Activated naive CD8-positive, alpha-beta T cell treated with anti-CD3 and anti-CD28 coated beads for 36 hours (primary cell): ENCODE measurements around the gene ENDOV. TPM values are rescaled to one million over a fixed set of nuclear protein-coding genes. Genes with fewer than 3 reads are reported as not detected.
A peak's percentile ranks its signal among the peaks of the same experiment; 100 is the strongest.

Experiments
- DNase-seq: peaks from one replicate; pipeline ENCODE4 v3.0.0; 2021
- H3K27ac Mint-ChIP-seq: one replicate; pipeline ENCODE4 v1.8.0; 2022; ENCODE audit warnings: mild to moderate bottlenecking, moderate library complexity, mixed read lengths
- H3K27me3 Mint-ChIP-seq: one replicate; pipeline ENCODE4 v1.8.0; 2022; ENCODE audit warnings: mild to moderate bottlenecking, mixed read lengths
- H3K36me3 Mint-ChIP-seq: one replicate; pipeline ENCODE4 v1.8.0; 2021; ENCODE audit warnings: mild to moderate bottlenecking, mixed read lengths
- H3K4me1 Mint-ChIP-seq: one replicate; pipeline ENCODE4 v1.8.0; 2021; ENCODE audit warnings: mixed read lengths
- H3K4me3 Mint-ChIP-seq: one replicate; pipeline ENCODE4 v1.8.0; 2022; ENCODE audit warnings: mild to moderate bottlenecking, moderate library complexity, mixed read lengths
- H3K9me3 Mint-ChIP-seq: one replicate; pipeline ENCODE4 v1.8.0; 2022; ENCODE audit warnings: mixed read lengths
- total RNA-seq, 2 experiments: library from RNA; stranded (reverse); gene quantifications; one replicate each; pipeline ENCODE4 v1.2.3, GENCODE V29; 2021

The ENDOV gene
- total RNA-seq, 2 experiments from 2014 or later, result 11.7 to 13.8 TPM

- Mint-ChIP-seq H3K4me3 (peak overlapping the region; percentile 98), H3K27ac (peak overlapping the region; percentile 100), H3K36me3 (peaks cover 8% of the 10 kb centered on the region), H3K9me3 (no peaks in the 10 kb centered on the region), H3K27me3 (peaks cover 16% of the 10 kb centered on the region), H3K4me1 (peaks cover 23% of the 10 kb centered on the region)
- peak; percentile 99 for DNase-seq
These were observed 39.8 kb downstream of the ENDOV start for GRCh38 chr17:80454557-80455335.

- peak overlapping the region; percentile 92 for H3K4me3 Mint-ChIP-seq
- H3K36me3 Mint-ChIP-seq, result peaks cover 8% of the 10 kb centered on the region
- peak; percentile 60 for DNase-seq
- peaks cover 16% of the 10 kb centered on the region for H3K27me3 Mint-ChIP-seq
- no peaks in the 10 kb centered on the region for H3K9me3 Mint-ChIP-seq
- H3K4me1 Mint-ChIP-seq, result peaks cover 23% of the 10 kb centered on the region
- H3K27ac Mint-ChIP-seq, result peak overlapping the region; percentile 98
These were observed 40.4 kb downstream of the ENDOV start for GRCh38 chr17:80455336-80455710.

GRCh38 chr17:80455784-80456183 lies 40.8 kb downstream of the ENDOV start:
- peak overlapping the region; percentile 92 for H3K4me3 Mint-ChIP-seq
- DNase-seq, result no peak
- H3K27me3 Mint-ChIP-seq, result peaks cover 17% of the 10 kb centered on the region
- peak overlapping the region; percentile 98 for H3K27ac Mint-ChIP-seq
- peaks cover 23% of the 10 kb centered on the region for H3K4me1 Mint-ChIP-seq
- H3K9me3 Mint-ChIP-seq, result no peaks in the 10 kb centered on the region
- peaks cover 8% of the 10 kb centered on the region for H3K36me3 Mint-ChIP-seq

- DNase-seq, result no peak
- no peak overlapping the region for H3K27ac Mint-ChIP-seq
- H3K27me3 Mint-ChIP-seq, result peaks cover 21% of the 10 kb centered on the region
- peaks cover 23% of the 10 kb centered on the region for H3K4me1 Mint-ChIP-seq
- no peak overlapping the region for H3K4me3 Mint-ChIP-seq
- no peaks in the 10 kb centered on the region for H3K9me3 Mint-ChIP-seq
- peaks cover 8% of the 10 kb centered on the region for H3K36me3 Mint-ChIP-seq
These were observed 41.7 kb downstream of the ENDOV start for GRCh38 chr17:80456465-80457235.

- H3K4me3 Mint-ChIP-seq, result no peak overlapping the region
- peaks cover 23% of the 10 kb centered on the region for H3K4me1 Mint-ChIP-seq
- H3K9me3 Mint-ChIP-seq, result no peaks in the 10 kb centered on the region
- peaks cover 22% of the 10 kb centered on the region for H3K27me3 Mint-ChIP-seq
- no peak overlapping the region for H3K27ac Mint-ChIP-seq
- DNase-seq, result no peak
- peaks cover 8% of the 10 kb centered on the region for H3K36me3 Mint-ChIP-seq
These were observed 42.4 kb downstream of the ENDOV start for GRCh38 chr17:80457236-80457856.

GRCh38 chr17:80458016-80458415 lies 43.0 kb downstream of the ENDOV start:
- H3K4me1 Mint-ChIP-seq, result peaks cover 22% of the 10 kb centered on the region
- peaks cover 26% of the 10 kb centered on the region for H3K27me3 Mint-ChIP-seq
- no peak overlapping the region for H3K4me3 Mint-ChIP-seq
- DNase-seq, result no peak
- H3K27ac Mint-ChIP-seq, result no peak overlapping the region
- no peaks in the 10 kb centered on the region for H3K9me3 Mint-ChIP-seq
- peaks cover 8% of the 10 kb centered on the region for H3K36me3 Mint-ChIP-seq

GRCh38 chr17:80459234-80459633 lies 44.3 kb downstream of the ENDOV start:
- Mint-ChIP-seq H3K36me3 (no peaks in the 10 kb centered on the region), H3K4me1 (peaks cover 14% of the 10 kb centered on the region), H3K9me3 (no peaks in the 10 kb centered on the region), H3K27ac (no peak overlapping the region), H3K4me3 (no peak overlapping the region), H3K27me3 (peaks cover 26% of the 10 kb centered on the region)
- DNase-seq, result no peak

- Mint-ChIP-seq H3K27me3 (peaks cover 35% of the 10 kb centered on the region), H3K9me3 (no peaks in the 10 kb centered on the region), H3K4me1 (peaks cover 12% of the 10 kb centered on the region), H3K36me3 (no peaks in the 10 kb centered on the region), H3K27ac (no peak overlapping the region), H3K4me3 (no peak overlapping the region)
- DNase-seq, result no peak
These were observed 45.5 kb downstream of the ENDOV start for GRCh38 chr17:80460429-80460834.

GRCh38 chr17:80461528-80462160 lies 46.7 kb downstream of the ENDOV start:
- H3K4me1 Mint-ChIP-seq, result peaks cover 6% of the 10 kb centered on the region
- DNase-seq, result no peak
- no peaks in the 10 kb centered on the region for H3K36me3 Mint-ChIP-seq
- H3K27ac Mint-ChIP-seq, result no peak overlapping the region
- peaks cover 43% of the 10 kb centered on the region for H3K27me3 Mint-ChIP-seq
- H3K9me3 Mint-ChIP-seq, result no peaks in the 10 kb centered on the region
- no peak overlapping the region for H3K4me3 Mint-ChIP-seq

GRCh38 chr17:80463784-80464400 lies 48.9 kb downstream of the ENDOV start:
- Mint-ChIP-seq H3K27ac (no peak overlapping the region), H3K27me3 (peaks cover 51% of the 10 kb centered on the region), H3K36me3 (no peaks in the 10 kb centered on the region), H3K4me3 (no peak overlapping the region), H3K4me1 (no peaks in the 10 kb centered on the region), H3K9me3 (no peaks in the 10 kb centered on the region)
- no peak for DNase-seq

GRCh38 chr17:80464486-80464885 lies 49.5 kb downstream of the ENDOV start:
- Mint-ChIP-seq H3K36me3 (no peaks in the 10 kb centered on the region), H3K27me3 (peaks cover 52% of the 10 kb centered on the region), H3K9me3 (no peaks in the 10 kb centered on the region), H3K4me3 (no peak overlapping the region), H3K27ac (no peak overlapping the region), H3K4me1 (no peaks in the 10 kb centered on the region)
- no peak for DNase-seq

GRCh38 chr17:80465327-80465974 lies 50.5 kb downstream of the ENDOV start:
- DNase-seq, result no peak
- Mint-ChIP-seq H3K9me3 (no peaks in the 10 kb centered on the region), H3K36me3 (no peaks in the 10 kb centered on the region), H3K4me1 (no peaks in the 10 kb centered on the region), H3K27ac (no peak overlapping the region), H3K4me3 (no peak overlapping the region), H3K27me3 (peaks cover 56% of the 10 kb centered on the region)

- Mint-ChIP-seq H3K27me3 (peaks cover 53% of the 10 kb centered on the region), H3K9me3 (no peaks in the 10 kb centered on the region), H3K4me1 (no peaks in the 10 kb centered on the region), H3K36me3 (no peaks in the 10 kb centered on the region), H3K27ac (no peak overlapping the region), H3K4me3 (no peak overlapping the region)
- no peak for DNase-seq
These were observed 51.3 kb downstream of the ENDOV start for GRCh38 chr17:80466188-80466705.

GRCh38 chr17:80468242-80468641 lies 53.3 kb downstream of the ENDOV start:
- no peaks in the 10 kb centered on the region for H3K36me3 Mint-ChIP-seq
- H3K27ac Mint-ChIP-seq, result no peak overlapping the region
- DNase-seq, result no peak
- H3K9me3 Mint-ChIP-seq, result no peaks in the 10 kb centered on the region
- peaks cover 62% of the 10 kb centered on the region for H3K27me3 Mint-ChIP-seq
- H3K4me3 Mint-ChIP-seq, result no peak overlapping the region
- peaks cover 7% of the 10 kb centered on the region for H3K4me1 Mint-ChIP-seq
